ENCODE results near the gene FECH. TPM values are rescaled to one million over a fixed set of nuclear protein-coding genes. Genes with fewer than 3 reads are reported as not detected.

FECH gene, protein sequence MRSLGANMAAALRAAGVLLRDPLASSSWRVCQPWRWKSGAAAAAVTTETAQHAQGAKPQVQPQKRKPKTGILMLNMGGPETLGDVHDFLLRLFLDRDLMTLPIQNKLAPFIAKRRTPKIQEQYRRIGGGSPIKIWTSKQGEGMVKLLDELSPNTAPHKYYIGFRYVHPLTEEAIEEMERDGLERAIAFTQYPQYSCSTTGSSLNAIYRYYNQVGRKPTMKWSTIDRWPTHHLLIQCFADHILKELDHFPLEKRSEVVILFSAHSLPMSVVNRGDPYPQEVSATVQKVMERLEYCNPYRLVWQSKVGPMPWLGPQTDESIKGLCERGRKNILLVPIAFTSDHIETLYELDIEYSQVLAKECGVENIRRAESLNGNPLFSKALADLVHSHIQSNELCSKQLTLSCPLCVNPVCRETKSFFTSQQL
- 34.0 and 47.1 TPM in 2 replicates for total RNA-seq

DNA sequence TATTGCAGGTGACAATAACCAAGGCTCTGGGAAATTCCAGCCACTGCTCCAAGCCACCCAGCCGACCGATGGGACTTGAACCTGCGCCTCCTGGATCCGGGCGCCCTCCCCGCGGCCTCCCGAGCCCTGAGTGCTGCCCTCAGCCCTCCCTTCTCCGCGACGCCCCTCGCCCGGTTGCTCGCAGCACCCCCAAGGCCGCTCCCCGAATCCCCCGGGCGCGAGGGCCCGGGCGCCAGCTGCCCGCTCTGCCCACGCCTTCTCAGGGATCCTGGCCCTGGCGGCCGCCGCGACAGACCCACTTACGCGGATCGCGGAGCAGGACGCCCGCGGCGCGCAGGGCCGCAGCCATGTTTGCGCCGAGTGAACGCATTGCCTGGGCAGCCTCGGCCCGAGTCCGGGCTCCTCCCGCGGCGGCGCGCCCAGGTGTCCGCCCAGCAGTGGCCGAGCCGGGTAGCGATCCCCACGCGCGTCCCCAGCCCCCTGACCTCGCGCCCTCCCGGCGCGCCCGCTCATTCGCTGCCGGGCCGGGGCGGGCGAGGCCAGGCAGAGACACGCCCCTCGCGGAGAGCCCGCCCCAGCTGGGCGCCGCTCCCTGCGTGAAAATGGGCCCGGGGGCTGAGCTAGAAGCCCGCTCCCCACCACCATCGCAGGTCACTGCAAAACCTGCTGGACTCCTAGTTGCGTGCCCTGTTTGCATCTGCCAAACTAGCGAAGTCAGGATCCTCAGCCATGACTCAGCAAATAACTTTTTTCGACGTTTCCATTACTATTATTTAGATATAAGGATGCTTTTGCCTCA lies at the start of gene FECH:
Gene FECH, minus strand, starts transcription at position 452 of the 799 bp plus-strand sequence. Its CDS starts 82 bp downstream, at position 370.

Other genes with a start within 250 kb of the FECH start
- not detected in 2 replicates for gene ST8SIA3, start 234.1 kb downstream of the FECH start, total RNA-seq
- gene ONECUT2, start 151.3 kb downstream of the FECH start, total RNA-seq: under 0.01 TPM in 1 of 2 replicates, not detected in the other
- gene NARS1, start 35.1 kb upstream of the FECH start, total RNA-seq: 113 and 114 TPM in 2 replicates
- gene ATP8B1, start 216.6 kb upstream of the FECH start, total RNA-seq: 51.4 and 54.6 TPM in 2 replicates

All from mammary microvascular endothelial cell (primary cell).